ENCODE data around the gene AP1S1.

AP1S1 gene

GRCh38 chr7:101114492-101114891 lies 39.8 kb upstream of the AP1S1 start:
- no peaks in the 10 kb centered on the region for H3K79me2 ChIP-seq (ENCODE audit: control insufficient read depth, low read length)
- no peaks in the 10 kb centered on the region for H3F3A ChIP-seq (ENCODE audit: control insufficient read depth, insufficient read depth)
- H4K20me1 ChIP-seq (ENCODE audit: control insufficient read depth, insufficient read depth, low read depth, low read length): no peaks in the 10 kb centered on the region
- no peaks in the 10 kb centered on the region for H3K9me3 ChIP-seq (ENCODE audit: control insufficient read depth, insufficient read depth, low read length)
- H3K36me3 ChIP-seq (ENCODE audit: control insufficient read depth, low read length): no peaks in the 10 kb centered on the region
- no peaks in the 10 kb centered on the region for H3K9me2 ChIP-seq (replicated peaks; ENCODE audit: control insufficient read depth, low read length)
- H3K4me3 ChIP-seq (ENCODE audit: low read length): no peak overlapping the region
- TF ChIP-seq EZH2phosphoT487 (IDR thresholded peaks at IDR 0.05; ENCODE audit: borderline replicate concordance, low read length) (no peak), CTCF (IDR thresholded peaks at IDR 0.05; ENCODE audit: low read depth, low read length, poor library complexity, severe bottlenecking) (no peak)
- H3K27me3 ChIP-seq (ENCODE audit: control insufficient read depth, low read length): peaks cover 5% of the 10 kb centered on the region; the same call in 1 of the 2 replicates
- no peak overlapping the region for H3K27ac ChIP-seq (ENCODE audit: low read depth, low read length)
- H3K4me1 ChIP-seq (ENCODE audit: control insufficient read depth, low read length): no peaks in the 10 kb centered on the region
- no peak overlapping the region for H3K4me2 ChIP-seq (ENCODE audit: low read length)

- H3K36me3 ChIP-seq (ENCODE audit: control insufficient read depth, low read length): no peaks in the 10 kb centered on the region
Observed at GRCh38 chr7:101115215-101115614, 39.1 kb upstream of the AP1S1 start.

GRCh38 chr7:101116898-101117297 lies 37.4 kb upstream of the AP1S1 start:
- no peaks in the 10 kb centered on the region for H3K36me3 ChIP-seq (ENCODE audit: control insufficient read depth, low read length)
- no peaks in the 10 kb centered on the region for H3F3A ChIP-seq (ENCODE audit: control insufficient read depth, insufficient read depth)
- H3K27me3 ChIP-seq (ENCODE audit: control insufficient read depth, low read length): peaks cover 9% of the 10 kb centered on the region
- no peak overlapping the region for H3K4me2 ChIP-seq (ENCODE audit: low read length)
- no peaks in the 10 kb centered on the region for H3K9me2 ChIP-seq (replicated peaks; ENCODE audit: control insufficient read depth, low read length)
- no peaks in the 10 kb centered on the region for H3K9me3 ChIP-seq (ENCODE audit: control insufficient read depth, insufficient read depth, low read length)
- no peaks in the 10 kb centered on the region for H3K79me2 ChIP-seq (ENCODE audit: control insufficient read depth, low read length)
- H4K20me1 ChIP-seq (ENCODE audit: control insufficient read depth, insufficient read depth, low read depth, low read length): no peaks in the 10 kb centered on the region
- H3K27ac ChIP-seq (ENCODE audit: low read depth, low read length): no peak overlapping the region
- TF ChIP-seq CTCF (IDR thresholded peaks at IDR 0.05; ENCODE audit: low read depth, low read length, poor library complexity, severe bottlenecking) (no peak), EZH2phosphoT487 (IDR thresholded peaks at IDR 0.05; ENCODE audit: borderline replicate concordance, low read length) (no peak)
- no peak overlapping the region for H3K4me3 ChIP-seq (ENCODE audit: low read length)
- H3K4me1 ChIP-seq (ENCODE audit: control insufficient read depth, low read length): no peaks in the 10 kb centered on the region

More at GRCh38 chr7:101115215-101115614, 39.1 kb upstream of the AP1S1 start:
- Histone ChIP-seq H4K20me1 (ENCODE audit: control insufficient read depth, insufficient read depth, low read depth, low read length) (no peaks in the 10 kb centered on the region), H3K9me3 (ENCODE audit: control insufficient read depth, insufficient read depth, low read length) (no peaks in the 10 kb centered on the region), H3K79me2 (ENCODE audit: control insufficient read depth, low read length) (no peaks in the 10 kb centered on the region), H3K9me2 (replicated peaks; ENCODE audit: control insufficient read depth, low read length) (no peaks in the 10 kb centered on the region), H3K27ac (ENCODE audit: low read depth, low read length) (no peak overlapping the region), H3K27me3 (ENCODE audit: control insufficient read depth, low read length) (peaks cover 6% of the 10 kb centered on the region; the same call in 1 of the 2 replicates), H3K4me2 (ENCODE audit: low read length) (no peak overlapping the region), H3F3A (ENCODE audit: control insufficient read depth, insufficient read depth) (no peaks in the 10 kb centered on the region), H3K4me3 (ENCODE audit: low read length) (no peak overlapping the region), H3K4me1 (ENCODE audit: control insufficient read depth, low read length) (no peaks in the 10 kb centered on the region)
- TF ChIP-seq CTCF (IDR thresholded peaks at IDR 0.05; ENCODE audit: low read depth, low read length, poor library complexity, severe bottlenecking) (no peak), EZH2phosphoT487 (IDR thresholded peaks at IDR 0.05; ENCODE audit: borderline replicate concordance, low read length) (no peak)

Data from DOHH2 (cell line).